CD4-positive, alpha-beta T cell treated with Interleukin-2 at 100 ng/mL for 4 hours (primary cell): ENCODE results near the gene GNAO1.

ENCODE experiments used
- DNase-seq: peaks from one replicate; pipeline ENCODE4 v3.0.0-alpha.2; 2020; ENCODE audit warnings: low spot score

The GNAO1 gene

GRCh38 chr16:56241596-56241995, 50.3 kb downstream of the GNAO1 start:
- no peak for DNase-seq

- no peak for DNase-seq
Measured at GRCh38 chr16:56242740-56243139, 51.5 kb downstream of the GNAO1 start.

DNA sequence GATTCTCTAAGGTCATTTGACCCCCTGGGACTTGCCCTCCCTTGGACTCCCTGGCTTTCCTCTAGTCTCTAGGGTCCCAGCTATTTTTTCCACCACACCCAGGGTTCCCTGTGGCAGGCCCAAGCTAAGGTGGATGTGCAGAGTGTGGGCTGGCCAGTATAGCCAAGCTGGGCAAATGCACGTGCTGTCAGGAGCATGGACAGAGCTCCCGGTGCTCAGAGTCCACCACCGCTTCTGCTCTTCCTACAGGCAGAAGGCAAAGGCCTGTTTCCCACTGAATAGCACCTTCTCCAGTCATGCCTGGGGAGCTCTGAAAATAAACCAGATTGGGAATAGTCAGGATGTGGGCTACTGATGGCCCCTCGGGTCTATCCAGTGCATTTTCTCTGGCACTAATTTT, 53.3 kb downstream of the GNAO1 start:
- no peak for DNase-seq

GRCh38 chr16:56245197-56245596, 53.9 kb downstream of the GNAO1 start:
- DNase-seq, result no peak

GRCh38 chr16:56246051-56246817, 54.9 kb downstream of the GNAO1 start:
- no peak for DNase-seq

GRCh38 chr16:56247018-56247417, 55.7 kb downstream of the GNAO1 start:
- DNase-seq, result no peak

- no peak for DNase-seq
Measured at GRCh38 chr16:56247808-56248207, 56.5 kb downstream of the GNAO1 start.

DNA sequence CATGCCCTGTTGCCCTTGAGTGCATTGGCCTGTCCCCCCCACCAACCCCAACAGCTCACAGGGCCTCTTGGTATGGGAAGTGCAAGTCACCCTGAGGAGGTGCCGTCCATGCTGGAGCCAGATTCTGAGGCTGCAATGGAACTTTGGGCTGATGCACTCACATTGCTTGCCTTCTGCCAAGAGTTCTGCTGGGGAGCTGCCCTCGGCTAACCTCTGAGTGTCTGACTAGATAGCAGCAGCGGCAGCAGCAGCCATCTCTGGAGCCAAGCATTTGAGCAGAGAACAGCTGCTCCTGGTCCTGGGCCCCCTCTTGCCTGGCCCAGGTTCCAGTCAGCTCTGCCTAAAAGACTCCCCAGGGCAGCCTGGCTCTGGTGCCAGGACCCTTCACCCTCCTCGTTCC, 61.5 kb downstream of the GNAO1 start:
- DNase-seq, result no peak

DNA sequence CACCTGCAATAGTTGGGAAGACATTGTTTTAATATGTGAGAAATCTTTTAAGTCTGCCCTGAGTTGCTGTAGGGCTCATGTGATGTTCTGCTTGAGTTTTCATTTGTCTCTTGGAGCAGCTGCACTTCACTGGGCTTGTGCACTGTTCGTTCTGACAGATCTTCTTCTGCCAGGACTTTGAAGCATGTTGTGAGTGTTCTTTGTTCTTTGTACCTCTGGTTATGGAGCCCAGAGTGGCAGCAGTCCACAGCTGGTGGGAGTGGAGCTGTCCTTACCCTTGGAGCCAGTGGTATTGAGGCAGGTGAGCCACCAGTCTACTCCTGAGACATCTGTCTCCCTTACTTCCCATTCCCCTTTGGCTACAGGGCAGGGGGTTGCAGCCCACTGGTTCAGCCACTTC, 64.6 kb downstream of the GNAO1 start:
- no peak for DNase-seq

- DNase-seq, result no peak
Measured at GRCh38 chr16:56257239-56257638, 66.0 kb downstream of the GNAO1 start.

DNA sequence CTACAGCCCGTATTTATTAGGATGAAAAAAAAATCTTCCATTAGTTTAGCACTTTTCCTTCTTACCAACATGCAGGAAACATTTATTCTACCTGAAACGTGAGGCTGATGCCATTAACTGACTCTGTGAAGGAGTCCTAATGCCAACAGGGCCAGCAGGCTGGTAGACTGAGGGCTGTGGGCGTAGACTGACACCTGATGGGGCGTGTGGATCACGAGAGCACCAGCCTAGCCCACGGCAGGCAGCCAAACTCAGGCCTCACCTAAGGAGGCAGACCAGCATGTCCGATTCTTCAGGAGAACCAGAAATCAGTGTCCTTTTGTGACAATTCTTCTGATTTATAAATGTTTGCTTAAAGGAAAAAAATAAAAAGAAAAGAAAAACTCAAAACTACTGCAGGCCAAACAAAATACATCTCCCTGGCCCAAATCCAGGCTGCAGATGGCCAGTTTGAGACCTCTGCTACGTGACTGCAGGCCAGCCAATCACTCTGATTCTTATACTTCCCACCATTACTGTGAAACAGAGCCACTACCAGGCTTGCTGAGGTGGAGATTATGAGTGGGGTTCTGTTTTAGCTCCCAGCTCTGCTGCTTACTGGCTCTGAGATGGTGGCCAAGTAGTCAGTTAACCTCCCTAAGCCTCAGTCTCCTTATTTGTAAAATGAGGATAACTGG, 66.5 kb downstream of the GNAO1 start:
- DNase-seq, result no peak

DNA sequence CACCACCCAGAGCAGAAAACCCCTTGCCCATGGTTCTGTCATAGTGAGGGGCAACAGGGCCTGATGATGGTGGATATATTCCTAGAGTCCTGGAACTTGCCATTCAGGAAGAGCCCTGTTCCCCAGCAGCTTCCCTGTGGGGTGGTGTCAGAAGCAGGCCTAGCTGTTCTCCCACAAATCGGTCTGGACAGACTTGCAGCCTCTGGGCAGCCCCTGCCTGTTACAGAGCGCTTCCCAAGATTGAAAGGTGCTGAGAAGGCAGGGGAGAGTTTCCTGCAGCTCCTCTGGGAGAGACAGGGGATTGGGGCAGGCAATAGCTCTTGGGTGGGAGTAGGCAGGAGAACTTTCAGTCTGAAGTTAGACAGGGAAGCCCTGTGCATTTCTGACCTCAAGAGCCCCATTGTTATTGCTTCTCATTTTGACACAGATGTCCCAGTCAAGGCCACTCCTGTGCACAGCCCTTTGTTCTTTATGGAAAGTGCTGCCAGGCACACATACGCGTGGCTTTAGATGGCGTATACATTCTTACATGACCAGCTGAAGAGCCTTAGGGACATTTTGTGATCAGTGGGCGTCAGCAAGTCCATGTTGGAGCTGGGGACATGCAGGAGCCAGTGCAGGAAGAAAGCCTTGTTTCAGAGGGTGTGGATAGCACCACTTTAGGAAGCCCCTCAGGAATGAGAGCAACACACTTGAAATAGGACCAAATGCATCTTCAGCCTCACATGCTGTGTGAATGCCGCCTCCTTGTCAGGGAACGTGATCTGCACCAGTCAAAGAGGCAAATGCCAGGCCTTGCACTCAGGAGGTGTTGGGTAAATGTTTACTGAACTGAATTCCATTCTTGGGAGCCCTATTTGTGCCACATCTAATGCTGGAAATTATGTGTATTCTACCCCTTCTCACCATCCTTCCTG, 67.5 kb downstream of the GNAO1 start:
- DNase-seq, result no peak

DNA sequence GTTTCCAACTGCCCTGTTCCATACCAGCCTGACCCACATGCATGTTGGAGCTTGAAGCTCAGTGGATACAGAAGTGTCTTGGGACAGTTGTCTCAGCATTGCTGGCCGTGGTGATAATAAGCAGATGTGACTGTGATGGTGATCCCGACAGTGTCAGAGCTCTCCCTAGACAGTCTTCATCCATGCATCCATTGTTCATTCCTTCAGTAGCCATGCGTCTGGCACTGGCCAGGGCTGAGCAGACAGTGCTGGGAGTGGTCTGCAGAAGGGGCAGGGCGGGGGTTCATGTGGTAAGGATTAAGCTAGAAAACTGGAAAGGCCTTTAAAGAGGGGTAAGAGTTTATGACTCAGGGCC, 68.1 kb downstream of the GNAO1 start:
- DNase-seq, result no peak

- DNase-seq, result no peak
Measured at GRCh38 chr16:56260378-56261160, 69.3 kb downstream of the GNAO1 start.

DNA sequence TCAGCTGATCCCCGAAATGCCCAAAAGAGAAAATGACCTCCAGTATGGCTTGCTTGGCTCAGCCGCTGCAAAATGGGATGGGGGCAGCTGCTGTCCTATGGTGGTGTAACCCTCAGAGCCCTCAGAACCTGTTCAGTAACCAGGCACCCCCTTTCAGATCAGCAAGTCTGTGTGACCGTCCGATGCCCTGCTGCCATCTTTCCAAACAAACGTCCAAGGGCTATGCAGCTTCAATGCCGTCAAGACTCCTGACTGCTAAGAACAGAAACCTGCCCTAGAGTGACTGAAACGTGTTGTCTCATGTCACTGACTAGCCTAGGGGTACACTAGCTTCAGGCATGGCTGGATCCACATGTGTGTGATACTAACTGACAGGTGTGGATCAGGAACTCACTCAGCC, 70.4 kb downstream of the GNAO1 start:
- no peak for DNase-seq

- peak; percentile 83 for DNase-seq
Measured at GRCh38 chr16:56262148-56262547, 70.9 kb downstream of the GNAO1 start.

DNA sequence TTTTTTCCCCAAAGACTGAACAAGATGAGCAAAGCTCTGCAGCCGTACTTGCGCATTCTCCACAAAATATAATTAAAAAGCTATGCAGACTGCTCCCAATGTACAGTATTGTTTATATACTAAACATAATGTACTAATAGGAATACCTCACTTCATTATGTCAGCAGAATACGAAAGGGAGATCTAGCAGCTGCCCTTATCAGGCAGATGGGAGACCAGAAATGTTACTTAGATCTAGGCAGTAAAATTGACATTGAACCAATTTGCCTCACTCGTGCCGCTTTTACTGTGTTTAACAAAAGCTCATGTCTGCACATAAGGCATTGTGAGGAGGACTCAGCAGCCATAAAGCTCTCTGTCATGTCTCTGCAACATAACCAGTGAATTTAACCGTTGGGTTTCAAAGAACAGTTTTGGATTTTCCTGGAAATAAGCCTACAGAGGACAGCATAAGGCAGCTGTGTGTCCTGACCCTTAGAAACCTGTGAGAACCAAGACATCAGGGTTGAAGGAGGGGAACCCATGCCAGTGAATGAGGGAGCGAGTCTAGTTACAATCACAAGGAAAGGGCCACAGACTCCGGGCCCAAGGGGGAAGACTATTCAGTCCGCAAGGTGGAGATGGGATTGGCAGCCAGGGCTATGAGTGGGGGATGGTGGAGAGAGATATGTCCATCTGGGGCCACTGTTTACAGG, 71.4 kb downstream of the GNAO1 start:
- no peak for DNase-seq

GRCh38 chr16:56263711-56264608, 72.7 kb downstream of the GNAO1 start:
- DNase-seq, result no peak

DNA sequence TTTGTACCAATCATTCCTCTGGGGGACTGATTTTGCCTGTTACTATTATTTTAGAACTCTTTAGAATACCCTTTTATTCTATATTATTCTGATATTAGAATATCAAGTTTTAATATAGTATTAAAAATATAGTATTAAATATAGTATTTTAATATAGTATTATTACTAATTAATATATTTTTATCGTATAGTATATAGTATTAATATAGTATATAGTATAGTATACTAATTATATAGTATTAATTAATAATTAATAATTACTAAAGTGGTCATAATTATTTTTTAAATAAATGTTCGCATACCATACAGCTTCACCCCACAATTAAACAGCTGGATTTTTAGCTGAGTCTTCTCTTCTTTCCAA, 73.3 kb downstream of the GNAO1 start:
- no peak for DNase-seq

DNA sequence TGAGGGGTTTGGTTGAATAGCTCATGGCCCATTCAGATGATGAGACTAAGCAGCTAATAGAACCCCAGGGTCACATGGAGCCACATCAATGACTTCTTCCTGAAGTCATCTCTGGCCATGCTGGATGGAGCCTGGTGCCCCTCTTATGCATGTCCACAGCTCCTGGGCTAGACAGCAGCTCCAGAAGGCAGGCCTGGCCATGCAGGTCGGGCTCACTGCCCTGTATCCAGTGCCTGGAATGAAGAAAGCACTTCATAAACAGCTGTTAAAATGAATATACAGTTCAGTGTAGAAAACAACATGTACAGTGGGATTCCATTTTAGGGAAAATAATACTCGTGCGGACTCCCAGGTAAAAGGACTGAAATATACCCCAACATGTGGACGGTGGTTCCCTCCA, 73.9 kb downstream of the GNAO1 start:
- DNase-seq, result no peak
